HepG2 (cell line): ENCODE measurements around the gene SMDT1. TPM values are rescaled to one million over a fixed set of nuclear protein-coding genes. Genes with fewer than 3 reads are reported as not detected.

Experiments
- CBX2 ChIP-seq, 2 experiments: fragments of 200-600 bp in 1 of 2; sonication (generic); formaldehyde crosslinking in 1 of 2; IDR thresholded peaks; 2 replicates each; pipeline versions ENCODE4 v1.7.0 to v1.8.1; 2018 to 2022; ENCODE audit warnings: low read depth in 2 of 2, low read length in 1 of 2, mild to moderate bottlenecking in 1 of 2, missing genetic modification reagents in 1 of 2
- KAT2B ChIP-seq: fragments of 150-350 bp; IDR thresholded peaks from 2 replicates; pipeline ENCODE4 v1.6.1; 2014; ENCODE audit warnings: low read depth, low read length, borderline replicate concordance
- KDM3A ChIP-seq: IDR thresholded peaks from 2 replicates; pipeline ENCODE4 v1.6.1; 2018; ENCODE audit warnings: low read depth, missing compliant biosample characterization
- KLF13 ChIP-seq: sonication (generic); formaldehyde crosslinking; IDR thresholded peaks from 2 replicates; pipeline ENCODE4 v1.4.0; 2020; ENCODE audit warnings: mild to moderate bottlenecking, missing genetic modification reagents
- MTF1 ChIP-seq: sonication (generic); formaldehyde crosslinking; IDR thresholded peaks from 2 replicates; pipeline ENCODE4 v1.5.0; 2020; ENCODE audit warnings: missing genetic modification reagents
- NFYB ChIP-seq: sonication (generic); formaldehyde crosslinking; IDR thresholded peaks from 2 replicates; pipeline ENCODE4 v1.4.0; 2020; ENCODE audit warnings: missing genetic modification reagents
- TIGD3 ChIP-seq: sonication (generic); formaldehyde crosslinking; IDR thresholded peaks from 2 replicates; pipeline ENCODE4 v1.5.1; 2020; ENCODE audit warnings: mild to moderate bottlenecking, missing genetic modification reagents, borderline replicate concordance
- TMF1 ChIP-seq: sonication (generic); formaldehyde crosslinking; IDR thresholded peaks from 2 replicates; pipeline ENCODE4 v1.8.1; 2022; ENCODE audit warnings: low read depth, missing genetic modification reagents
- ZBTB34 ChIP-seq: sonication (generic); formaldehyde crosslinking; IDR thresholded peaks from 2 replicates; pipeline ENCODE4 v1.8.0; 2022; ENCODE audit warnings: mild to moderate bottlenecking, missing genetic modification reagents
- ZFP41 ChIP-seq: sonication (generic); formaldehyde crosslinking; IDR thresholded peaks from 2 replicates; pipeline ENCODE4 v1.4.0; 2020; ENCODE audit warnings: mild to moderate bottlenecking, missing genetic modification reagents, borderline replicate concordance
- ZFP90 ChIP-seq: sonication (generic); formaldehyde crosslinking; IDR thresholded peaks from 2 replicates; pipeline ENCODE4 v1.8.0; 2022; ENCODE audit warnings: missing genetic modification reagents, mild to moderate bottlenecking, inconsistent platforms, borderline replicate concordance
- ZNF512 ChIP-seq: sonication (generic); formaldehyde crosslinking; IDR thresholded peaks from 2 replicates; pipeline ENCODE4 v1.4.0; 2020; ENCODE audit warnings: mild to moderate bottlenecking, missing genetic modification reagents
- ZNF619 ChIP-seq: sonication (generic); formaldehyde crosslinking; IDR thresholded peaks from 2 replicates; pipeline ENCODE4 v1.4.0; 2020; ENCODE audit warnings: mild to moderate bottlenecking, missing genetic modification reagents
- ZNF672 ChIP-seq: sonication (generic); formaldehyde crosslinking; IDR thresholded peaks from 2 replicates; pipeline ENCODE4 v1.8.1; 2022; ENCODE audit warnings: missing genetic modification reagents
- ZNF83 ChIP-seq: sonication (generic); formaldehyde crosslinking; IDR thresholded peaks from 2 replicates; pipeline ENCODE4 v1.4.0; 2020; ENCODE audit warnings: missing genetic modification reagents, mild to moderate bottlenecking, borderline replicate concordance
- ZSCAN9 ChIP-seq: IDR thresholded peaks from 2 replicates; pipeline ENCODE4 v1.6.1; 2016; ENCODE audit warnings: borderline replicate concordance
- polyA plus RNA-seq, 8 experiments: library from polyadenylated mRNA; depleted of rRNA in 3 of 8; stranded (reverse) in 7 of 8; unstranded in 1 of 8; fragments of >200 nt; fragmentation: Illumina TruSeq in 4 of 8; extraction: Trizol in 4 of 8; gene quantifications; 2 replicates each; pipeline versions ENCODE4 v1.2.1 to v1.2.3, GENCODE V29; 2011 to 2016; ENCODE audit warnings: low read depth in 4 of 8, missing spikeins in 1 of 8, mixed read lengths in 1 of 8; ENCODE audit not compliant: insufficient read depth in 1 of 8
- total RNA-seq, 5 experiments: library from RNA; depleted of rRNA; stranded (reverse); fragments of >200 nt; fragmentation: Illumina TruSeq; extraction: Trizol; gene quantifications; 2 replicates each; pipeline ENCODE4 v1.2.3, GENCODE V29; 2016; ENCODE audit warnings: low read depth in 1 of 5
- TF ChIP-seq, protein P1 (sequence below): sonication (generic); formaldehyde crosslinking; IDR thresholded peaks from 2 replicates; pipeline ENCODE4 v1.4.0; 2020; ENCODE audit warnings: missing genetic modification reagents
- TF ChIP-seq, protein P2 (sequence below): sonication (generic); formaldehyde crosslinking; conservative IDR thresholded peaks from 2 replicates; pipeline ENCODE4 v1.4.0; 2020; ENCODE audit warnings: missing genetic modification reagents

Gene SMDT1
- total and polyA plus RNA-seq, 2 of the 13 experiments (the other 11 are each of a cell fraction or from before 2014, with no cell fraction given): 8.3 to 26.6 TPM

GRCh38 chr22:42090596-42091454 is 11.3 kb downstream of the SMDT1 start, which contains the start of gene NDUFA6 (continued):
- TF ChIP-seq, protein P1, sequence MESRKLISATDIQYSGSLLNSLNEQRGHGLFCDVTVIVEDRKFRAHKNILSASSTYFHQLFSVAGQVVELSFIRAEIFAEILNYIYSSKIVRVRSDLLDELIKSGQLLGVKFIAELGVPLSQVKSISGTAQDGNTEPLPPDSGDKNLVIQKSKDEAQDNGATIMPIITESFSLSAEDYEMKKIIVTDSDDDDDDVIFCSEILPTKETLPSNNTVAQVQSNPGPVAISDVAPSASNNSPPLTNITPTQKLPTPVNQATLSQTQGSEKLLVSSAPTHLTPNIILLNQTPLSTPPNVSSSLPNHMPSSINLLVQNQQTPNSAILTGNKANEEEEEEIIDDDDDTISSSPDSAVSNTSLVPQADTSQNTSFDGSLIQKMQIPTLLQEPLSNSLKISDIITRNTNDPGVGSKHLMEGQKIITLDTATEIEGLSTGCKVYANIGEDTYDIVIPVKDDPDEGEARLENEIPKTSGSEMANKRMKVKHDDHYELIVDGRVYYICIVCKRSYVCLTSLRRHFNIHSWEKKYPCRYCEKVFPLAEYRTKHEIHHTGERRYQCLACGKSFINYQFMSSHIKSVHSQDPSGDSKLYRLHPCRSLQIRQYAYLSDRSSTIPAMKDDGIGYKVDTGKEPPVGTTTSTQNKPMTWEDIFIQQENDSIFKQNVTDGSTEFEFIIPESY: 0 out of 2 replicates have a peak, but pooled peaks have one; percentile 26
- peak; percentile 68; the same call in 1 of the 2 replicates for TF ChIP-seq KDM3A
- TF ChIP-seq ZBTB34: 0 out of 2 replicates have a peak, but pooled peaks have one; percentile 61
- peak; percentile 69; the same call in 1 of the 2 replicates for TF ChIP-seq MTF1 (CRISPR knock-in tag)
- TF ChIP-seq ZSCAN9 (CRISPR knock-in tag): peak; percentile 50
- no peak; the same call in 1 of the 2 replicates for TF ChIP-seq ZNF512 (CRISPR knock-in tag)
- TF ChIP-seq NFYB (CRISPR knock-in tag): peak; percentile 85
- no peak for TF ChIP-seq CBX2 (IDR thresholded peaks at IDR 0.05; ENCODE audit: low read depth, low read length)
- TF ChIP-seq CBX2 (CRISPR knock-in tag; IDR thresholded peaks at IDR 0.05; ENCODE audit: low read depth): no peak
- no peak for TF ChIP-seq KAT2B
- TF ChIP-seq, protein P2, sequence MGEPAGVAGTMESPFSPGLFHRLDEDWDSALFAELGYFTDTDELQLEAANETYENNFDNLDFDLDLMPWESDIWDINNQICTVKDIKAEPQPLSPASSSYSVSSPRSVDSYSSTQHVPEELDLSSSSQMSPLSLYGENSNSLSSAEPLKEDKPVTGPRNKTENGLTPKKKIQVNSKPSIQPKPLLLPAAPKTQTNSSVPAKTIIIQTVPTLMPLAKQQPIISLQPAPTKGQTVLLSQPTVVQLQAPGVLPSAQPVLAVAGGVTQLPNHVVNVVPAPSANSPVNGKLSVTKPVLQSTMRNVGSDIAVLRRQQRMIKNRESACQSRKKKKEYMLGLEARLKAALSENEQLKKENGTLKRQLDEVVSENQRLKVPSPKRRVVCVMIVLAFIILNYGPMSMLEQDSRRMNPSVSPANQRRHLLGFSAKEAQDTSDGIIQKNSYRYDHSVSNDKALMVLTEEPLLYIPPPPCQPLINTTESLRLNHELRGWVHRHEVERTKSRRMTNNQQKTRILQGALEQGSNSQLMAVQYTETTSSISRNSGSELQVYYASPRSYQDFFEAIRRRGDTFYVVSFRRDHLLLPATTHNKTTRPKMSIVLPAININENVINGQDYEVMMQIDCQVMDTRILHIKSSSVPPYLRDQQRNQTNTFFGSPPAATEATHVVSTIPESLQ: no peak
- TF ChIP-seq TIGD3 (CRISPR knock-in tag): no peak
- 0 out of 2 replicates have a peak, but pooled peaks have one; percentile 22 for TF ChIP-seq ZFP41 (CRISPR knock-in tag)
- peak; percentile 61; the same call in 1 of the 2 replicates for TF ChIP-seq TMF1
- peak; percentile 97 for TF ChIP-seq ZFP90 (CRISPR knock-in tag)
- peak; percentile 87; the same call in 1 of the 2 replicates for TF ChIP-seq KLF13
- TF ChIP-seq ZNF83 (CRISPR knock-in tag): 0 out of 2 replicates have a peak, but pooled peaks have one; percentile 90
- TF ChIP-seq ZNF672 (CRISPR knock-in tag): no peak
- peak; percentile 93 for TF ChIP-seq ZNF619 (CRISPR knock-in tag)
